SK-N-SH (cell line): ENCODE data around the gene MEIS2. TPM values are rescaled to one million over a fixed set of nuclear protein-coding genes. Genes with fewer than 3 reads are reported as not detected.

Experiments
- CTCF ChIA-PET: fragments of 300-600, 350-600 bp; formaldehyde crosslinking; extraction: SDS; loops from one replicate; lab custom pipeline; 2021; lab: Yijun Ruan, JAX
- POLR2A ChIA-PET: fragments of 350-600 bp; sonication (Branson Sonifier 250); formaldehyde crosslinking; extraction: SDS; loops from one replicate; lab custom pipeline; 2020; ENCODE audit warnings: antibody characterized with exemption, inconsistent platforms; lab: Yijun Ruan, JAX
- DNase-seq: peaks from one replicate; pipeline ENCODE4 v3.0.0; 2012
- H2AFZ ChIP-seq: fragments of 200-600 bp; sonication (generic); 2 replicates; pipeline ENCODE4 v1.8.1; 2016; ENCODE audit warnings: antibody characterized with exemption, mild to moderate bottlenecking, low read depth
- H3F3A ChIP-seq: fragments of 200-600 bp; sonication (generic); replicated peaks from 2 replicates; pipeline ENCODE3; 2016; ENCODE audit warnings: antibody characterized with exemption, mild to moderate bottlenecking; ENCODE audit not compliant: insufficient read depth
- H3K27ac ChIP-seq, 2 experiments: fragments of 200-500 bp in 1 of 2; fragments of 200-600 bp in 1 of 2; sonication (Bioruptor generic) in 1 of 2; sonication (generic), shearing (Covaris generic) in 1 of 2; 2 replicates each; pipeline versions ENCODE4 v1.5.1 to v1.6.1; 2014 to 2016; ENCODE audit warnings: low read depth in 2 of 2, inconsistent platforms in 1 of 2, low read length in 1 of 2, mild to moderate bottlenecking in 1 of 2, mixed read lengths in 1 of 2
- H3K27me3 ChIP-seq: fragments of 200-600 bp; sonication (generic), shearing (Covaris generic); 2 replicates; pipeline ENCODE4 v1.6.1; 2016; ENCODE audit warnings: mixed run types; ENCODE audit not compliant: insufficient read depth
- H3K36me3 ChIP-seq, 2 experiments: fragments of 200-500 bp in 1 of 2; fragments of 200-600 bp in 1 of 2; sonication (Bioruptor generic) in 1 of 2; sonication (generic) in 1 of 2; replicated peaks in 1 of 2; 2 replicates each; pipeline versions ENCODE3 to v1.5.1; 2014 to 2016; ENCODE audit warnings: low read length in 1 of 2, mild to moderate bottlenecking in 1 of 2; ENCODE audit not compliant: insufficient read depth in 2 of 2, control insufficient read depth in 1 of 2
- H3K4me1 ChIP-seq, 2 experiments: fragments of 200-500 bp in 1 of 2; fragments of 200-600 bp in 1 of 2; sonication (Bioruptor generic) in 1 of 2; sonication (generic), shearing (Covaris generic) in 1 of 2; 2 replicates each; pipeline versions ENCODE4 v1.5.1 to v1.6.1; 2014 to 2016; ENCODE audit warnings: low read depth in 1 of 2, low read length in 1 of 2, mixed run types in 1 of 2; ENCODE audit not compliant: insufficient read depth in 2 of 2, control insufficient read depth in 1 of 2
- H3K4me2 ChIP-seq: fragments of 200-600 bp; sonication (generic), shearing (Covaris generic); 2 replicates; pipeline ENCODE4 v1.6.1; 2017; ENCODE audit warnings: mixed run types
- H3K4me3 ChIP-seq, 2 experiments: fragments of 200-500 bp in 1 of 2; fragments of 200-600 bp in 1 of 2; sonication (Bioruptor generic) in 1 of 2; sonication (generic), shearing (Covaris generic) in 1 of 2; 2 replicates each; pipeline versions ENCODE4 v1.5.1 to v1.8.1; 2014 to 2016; ENCODE audit warnings: low read depth in 2 of 2, inconsistent platforms in 1 of 2, low read length in 1 of 2, mild to moderate bottlenecking in 1 of 2, mixed read lengths in 1 of 2, moderate library complexity in 1 of 2
- H3K79me2 ChIP-seq: fragments of 200-600 bp; sonication (generic); 2 replicates; pipeline ENCODE4 v1.8.1; 2017; ENCODE audit warnings: mild to moderate bottlenecking; ENCODE audit not compliant: insufficient read depth
- H3K9ac ChIP-seq: fragments of 200-600 bp; sonication (generic); 2 replicates; pipeline ENCODE4 v1.6.1; 2017; ENCODE audit warnings: mixed run types
- H3K9me2 ChIP-seq: fragments of 200-600 bp; sonication (generic); 2 replicates; pipeline ENCODE4 v1.6.1; 2017; ENCODE audit warnings: mixed run types
- H3K9me3 ChIP-seq: fragments of 200-600 bp; sonication (generic); 2 replicates; pipeline ENCODE4 v1.6.1; 2017; ENCODE audit warnings: mixed run types, mild to moderate bottlenecking, moderate library complexity
- H4K20me1 ChIP-seq: fragments of 200-600 bp; sonication (generic); 2 replicates; pipeline ENCODE4 v1.6.1; 2017; ENCODE audit warnings: mild to moderate bottlenecking, mixed run types; ENCODE audit not compliant: insufficient read depth
- CHD2 ChIP-seq: fragments of 150-350 bp; IDR thresholded peaks from 2 replicates; pipeline ENCODE4 v1.6.1; 2018; ENCODE audit warnings: low read length; ENCODE audit not compliant: partially characterized antibody
- EZH2phosphoT487 ChIP-seq: fragments of 200-600 bp; sonication (generic); IDR thresholded peaks from 2 replicates; pipeline ENCODE4 v1.6.1; 2017; ENCODE audit warnings: low read depth, mixed run types, mild to moderate bottlenecking, antibody characterized with exemption, moderate library complexity, borderline replicate concordance
- FOSL2 ChIP-seq: IDR thresholded peaks from 2 replicates; pipeline ENCODE4 v1.4.0; 2012; ENCODE audit warnings: low read depth, mild to moderate bottlenecking, moderate library complexity, borderline replicate concordance
- FOXJ3 ChIP-seq: sonication (generic); formaldehyde crosslinking; IDR thresholded peaks from 2 replicates; pipeline ENCODE4 v1.5.1; 2020; ENCODE audit warnings: mild to moderate bottlenecking, missing genetic modification reagents
- JUND ChIP-seq: IDR thresholded peaks from 2 replicates; pipeline ENCODE4 v1.4.0; 2012
- MXI1 ChIP-seq: IDR thresholded peaks from 2 replicates; pipeline ENCODE4 v1.6.1; 2012; ENCODE audit warnings: mild to moderate bottlenecking, low read depth, low read length, improper control_type of control experiment
- NFIC ChIP-seq: IDR thresholded peaks from 2 replicates; pipeline ENCODE4 v1.4.0; 2012; ENCODE audit warnings: borderline replicate concordance
- NRF1 ChIP-seq: IDR thresholded peaks from 2 replicates; pipeline ENCODE4 v1.6.1; 2012; ENCODE audit warnings: low read depth, mild to moderate bottlenecking, low read length
- POLR2AphosphoS5 ChIP-seq: IDR thresholded peaks from 2 replicates; pipeline ENCODE4 v1.6.1; 2012; ENCODE audit warnings: low read depth, low read length
- RCOR1 ChIP-seq: fragments of 150-350 bp; IDR thresholded peaks from 2 replicates; pipeline ENCODE4 v1.6.1; 2017; ENCODE audit warnings: antibody characterized with exemption, low read length
- SMC3 ChIP-seq: IDR thresholded peaks from 2 replicates; pipeline ENCODE4 v1.6.1; 2012; ENCODE audit warnings: low read depth, low read length, improper control_type of control experiment
- TAF1 ChIP-seq: IDR thresholded peaks from 2 replicates; pipeline ENCODE4 v1.6.1; 2012; ENCODE audit warnings: low read depth, mild to moderate bottlenecking, low read length, moderate library complexity, borderline replicate concordance
- TEAD4 ChIP-seq: IDR thresholded peaks from 2 replicates; pipeline ENCODE4 v1.4.0; 2012; ENCODE audit warnings: mild to moderate bottlenecking, borderline replicate concordance; ENCODE audit not compliant: insufficient read depth
- YY1 ChIP-seq: IDR thresholded peaks from 2 replicates; pipeline ENCODE4 v1.4.0; 2012; ENCODE audit warnings: low read depth, mild to moderate bottlenecking
- WGBS: methylation state at CpG from one replicate; pipeline ENCODE4 v1.1.6; 2017; ENCODE audit warnings: low lambda C conversion rate; 5-methylcytosine and 5-hydroxymethylcytosine counted together
- polyA plus RNA-seq, 3 experiments: library from polyadenylated mRNA; depleted of rRNA; stranded (reverse); fragments of >200 nt; gene quantifications; 2 replicates each; pipeline ENCODE4 v1.2.3, GENCODE V29; 2012
- TF ChIP-seq, protein P1 (sequence below): IDR thresholded peaks from 2 replicates; pipeline ENCODE4 v1.6.1; 2012; ENCODE audit warnings: mild to moderate bottlenecking, low read depth, low read length, moderate library complexity
- TF ChIP-seq, protein P2 (sequence below): fragments of 200-600 bp; sonication (generic); IDR thresholded peaks from 2 replicates; pipeline ENCODE4 v1.6.1; 2017; ENCODE audit warnings: antibody characterized with exemption, mild to moderate bottlenecking, moderate library complexity
- TF ChIP-seq, protein P3 (sequence below): IDR thresholded peaks from 2 replicates; pipeline ENCODE4; 2012

Gene MEIS2
- polyA plus RNA-seq, 1 of the 3 experiments (the other 2 are of a cell fraction): 146 TPM

DNA sequence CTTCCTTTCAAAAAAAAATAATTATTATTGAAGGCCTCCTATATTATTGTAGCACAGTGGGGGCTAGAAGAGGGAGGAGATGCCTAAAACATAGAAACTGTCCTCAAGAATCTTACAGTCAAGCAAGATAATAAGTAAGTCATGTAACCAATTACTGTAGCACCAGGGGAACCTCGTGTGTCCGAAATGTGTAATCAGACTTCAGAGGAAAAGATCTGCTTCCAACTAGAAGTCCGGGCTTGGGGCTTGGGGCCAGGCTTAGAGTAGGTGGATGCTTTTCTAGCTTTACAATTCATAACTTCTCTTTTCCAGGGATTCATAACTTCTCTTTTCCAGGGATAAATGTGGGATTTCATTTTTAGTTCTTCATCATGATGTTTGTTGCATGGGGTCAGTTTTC is 29.2 kb downstream of the MEIS2 start:
- TF ChIP-seq, protein P1, sequence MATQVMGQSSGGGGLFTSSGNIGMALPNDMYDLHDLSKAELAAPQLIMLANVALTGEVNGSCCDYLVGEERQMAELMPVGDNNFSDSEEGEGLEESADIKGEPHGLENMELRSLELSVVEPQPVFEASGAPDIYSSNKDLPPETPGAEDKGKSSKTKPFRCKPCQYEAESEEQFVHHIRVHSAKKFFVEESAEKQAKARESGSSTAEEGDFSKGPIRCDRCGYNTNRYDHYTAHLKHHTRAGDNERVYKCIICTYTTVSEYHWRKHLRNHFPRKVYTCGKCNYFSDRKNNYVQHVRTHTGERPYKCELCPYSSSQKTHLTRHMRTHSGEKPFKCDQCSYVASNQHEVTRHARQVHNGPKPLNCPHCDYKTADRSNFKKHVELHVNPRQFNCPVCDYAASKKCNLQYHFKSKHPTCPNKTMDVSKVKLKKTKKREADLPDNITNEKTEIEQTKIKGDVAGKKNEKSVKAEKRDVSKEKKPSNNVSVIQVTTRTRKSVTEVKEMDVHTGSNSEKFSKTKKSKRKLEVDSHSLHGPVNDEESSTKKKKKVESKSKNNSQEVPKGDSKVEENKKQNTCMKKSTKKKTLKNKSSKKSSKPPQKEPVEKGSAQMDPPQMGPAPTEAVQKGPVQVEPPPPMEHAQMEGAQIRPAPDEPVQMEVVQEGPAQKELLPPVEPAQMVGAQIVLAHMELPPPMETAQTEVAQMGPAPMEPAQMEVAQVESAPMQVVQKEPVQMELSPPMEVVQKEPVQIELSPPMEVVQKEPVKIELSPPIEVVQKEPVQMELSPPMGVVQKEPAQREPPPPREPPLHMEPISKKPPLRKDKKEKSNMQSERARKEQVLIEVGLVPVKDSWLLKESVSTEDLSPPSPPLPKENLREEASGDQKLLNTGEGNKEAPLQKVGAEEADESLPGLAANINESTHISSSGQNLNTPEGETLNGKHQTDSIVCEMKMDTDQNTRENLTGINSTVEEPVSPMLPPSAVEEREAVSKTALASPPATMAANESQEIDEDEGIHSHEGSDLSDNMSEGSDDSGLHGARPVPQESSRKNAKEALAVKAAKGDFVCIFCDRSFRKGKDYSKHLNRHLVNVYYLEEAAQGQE: no peak

DNA sequence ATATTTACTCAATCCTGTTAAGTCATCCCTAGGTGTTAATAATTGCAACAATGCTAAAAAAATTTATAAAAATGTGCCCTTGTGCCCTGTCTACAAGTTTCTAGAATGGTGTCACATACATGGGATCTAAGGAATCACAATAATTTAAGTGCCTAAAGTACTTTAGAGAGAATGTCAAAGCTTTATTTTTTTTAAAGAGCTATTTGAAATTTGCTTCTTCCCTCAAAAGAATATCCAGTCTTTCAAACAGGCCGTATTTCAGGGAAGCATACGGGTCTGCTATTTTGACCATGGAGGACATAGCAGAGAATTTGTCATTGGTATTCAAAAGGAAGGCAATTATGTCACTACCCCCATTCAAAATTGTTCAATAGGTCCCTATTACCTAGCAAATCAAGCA is 29.7 kb downstream of the MEIS2 start:
- Histone ChIP-seq H3K79me2 (peaks cover 94% of the 10 kb centered on the region), H3K36me3 (peaks cover 87 to 93% of the 10 kb centered on the region in 2 experiments)

More for the DNA sequence above, 29.2 kb downstream of the MEIS2 start:
- Histone ChIP-seq H3K9me3 (no peaks in the 10 kb centered on the region), H3K4me3 (no peak overlapping the region), H3K9ac (no peak overlapping the region), H3K36me3 (peaks cover 87 to 93% of the 10 kb centered on the region in 2 experiments), H3K9me2 (no peaks in the 10 kb centered on the region), H3K79me2 (peaks cover 95% of the 10 kb centered on the region), H3K27me3 (no peaks in the 10 kb centered on the region), H4K20me1 (peaks cover 61% of the 10 kb centered on the region), H2AFZ (no peak overlapping the region), H3K4me1 (peaks cover 0 to 11% of the 10 kb centered on the region in 2 experiments; a peak in 2 of 4 replicates), H3K4me2 (no peak overlapping the region), H3K27ac (peak overlapping the region in 1 of 2 experiments; percentile 16; a peak in 2 of 4 replicates), H3F3A (peaks cover 13% of the 10 kb centered on the region)
- 74% methylated on average over 3 of the region's 3 CpGs for WGBS
- ChIA-PET POLR2A (interaction anchor here (0.6 kb wide), 1 partner anchor 145 kb away, joined by 3 read pairs; no protein-coding TSS in a partner anchor), CTCF (interaction anchor here (1.9 kb wide), 1 partner anchor 9 kb away, joined by 5 read pairs; no protein-coding TSS in a partner anchor)
- no peak for DNase-seq

More for the DNA sequence above, 29.7 kb downstream of the MEIS2 start:
- Histone ChIP-seq H3K9ac (no peak overlapping the region), H3K4me3 (no peak overlapping the region), H3K27ac (no peak overlapping the region; a peak in 1 of 4 replicates), H3K4me1 (peaks cover 0 to 8% of the 10 kb centered on the region in 2 experiments; a peak in 2 of 4 replicates), H2AFZ (no peak overlapping the region), H4K20me1 (peaks cover 57% of the 10 kb centered on the region), H3K9me2 (no peaks in the 10 kb centered on the region), H3K9me3 (no peaks in the 10 kb centered on the region), H3K27me3 (no peaks in the 10 kb centered on the region), H3K4me2 (no peak overlapping the region), H3F3A (peaks cover 13% of the 10 kb centered on the region)
- ChIA-PET POLR2A (interaction anchor here (0.6 kb wide), 1 partner anchor 144 kb away, joined by 3 read pairs; no protein-coding TSS in a partner anchor), CTCF (interaction anchor here (1.9 kb wide), 1 partner anchor 9 kb away, joined by 5 read pairs; no protein-coding TSS in a partner anchor)
- DNase-seq: no peak
- no peak for TF ChIP-seq FOSL2
- no peak for TF ChIP-seq SMC3
- no peak for TF ChIP-seq CHD2
- TF ChIP-seq, protein P2, sequence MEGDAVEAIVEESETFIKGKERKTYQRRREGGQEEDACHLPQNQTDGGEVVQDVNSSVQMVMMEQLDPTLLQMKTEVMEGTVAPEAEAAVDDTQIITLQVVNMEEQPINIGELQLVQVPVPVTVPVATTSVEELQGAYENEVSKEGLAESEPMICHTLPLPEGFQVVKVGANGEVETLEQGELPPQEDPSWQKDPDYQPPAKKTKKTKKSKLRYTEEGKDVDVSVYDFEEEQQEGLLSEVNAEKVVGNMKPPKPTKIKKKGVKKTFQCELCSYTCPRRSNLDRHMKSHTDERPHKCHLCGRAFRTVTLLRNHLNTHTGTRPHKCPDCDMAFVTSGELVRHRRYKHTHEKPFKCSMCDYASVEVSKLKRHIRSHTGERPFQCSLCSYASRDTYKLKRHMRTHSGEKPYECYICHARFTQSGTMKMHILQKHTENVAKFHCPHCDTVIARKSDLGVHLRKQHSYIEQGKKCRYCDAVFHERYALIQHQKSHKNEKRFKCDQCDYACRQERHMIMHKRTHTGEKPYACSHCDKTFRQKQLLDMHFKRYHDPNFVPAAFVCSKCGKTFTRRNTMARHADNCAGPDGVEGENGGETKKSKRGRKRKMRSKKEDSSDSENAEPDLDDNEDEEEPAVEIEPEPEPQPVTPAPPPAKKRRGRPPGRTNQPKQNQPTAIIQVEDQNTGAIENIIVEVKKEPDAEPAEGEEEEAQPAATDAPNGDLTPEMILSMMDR: no peak
- TF ChIP-seq TEAD4: no peak
- TF ChIP-seq POLR2AphosphoS5: no peak
- TF ChIP-seq, protein P1: no peak
- no peak for TF ChIP-seq TAF1
- no peak for TF ChIP-seq FOXJ3 (CRISPR knock-in tag)
- no peak for TF ChIP-seq JUND
- no peak for TF ChIP-seq EZH2phosphoT487
- no peak for TF ChIP-seq YY1
- TF ChIP-seq, protein P3, sequence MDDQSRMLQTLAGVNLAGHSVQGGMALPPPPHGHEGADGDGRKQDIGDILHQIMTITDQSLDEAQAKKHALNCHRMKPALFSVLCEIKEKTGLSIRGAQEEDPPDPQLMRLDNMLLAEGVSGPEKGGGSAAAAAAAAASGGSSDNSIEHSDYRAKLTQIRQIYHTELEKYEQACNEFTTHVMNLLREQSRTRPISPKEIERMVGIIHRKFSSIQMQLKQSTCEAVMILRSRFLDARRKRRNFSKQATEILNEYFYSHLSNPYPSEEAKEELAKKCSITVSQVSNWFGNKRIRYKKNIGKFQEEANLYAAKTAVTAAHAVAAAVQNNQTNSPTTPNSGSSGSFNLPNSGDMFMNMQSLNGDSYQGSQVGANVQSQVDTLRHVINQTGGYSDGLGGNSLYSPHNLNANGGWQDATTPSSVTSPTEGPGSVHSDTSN: no peak
- TF ChIP-seq RCOR1: no peak
- TF ChIP-seq NFIC: no peak
- TF ChIP-seq MXI1: no peak
- no peak for TF ChIP-seq NRF1
- WGBS: 98% methylated on average over 2 of the region's 2 CpGs
